LNCaP clone FGC (cell line): ENCODE results near the gene CPEB1.

Experiments used
- DNase-seq: peaks from one replicate; pipeline ENCODE4 v3.0.0-alpha.2; 2011; ENCODE audit warnings: low read depth
- H3K4me3 ChIP-seq: 2 replicates; pipeline ENCODE4 v1.5.1; 2011; ENCODE audit warnings: mild to moderate bottlenecking, low read depth, low read length, control low read depth
- TF ChIP-seq, protein P1 (sequence below): IDR thresholded peaks from 2 replicates; pipeline ENCODE4 v1.5.1; 2012; ENCODE audit warnings: mild to moderate bottlenecking; ENCODE audit not compliant: control insufficient read depth, insufficient read depth; ENCODE audit errors: extremely low read depth

The CPEB1 gene

DNA sequence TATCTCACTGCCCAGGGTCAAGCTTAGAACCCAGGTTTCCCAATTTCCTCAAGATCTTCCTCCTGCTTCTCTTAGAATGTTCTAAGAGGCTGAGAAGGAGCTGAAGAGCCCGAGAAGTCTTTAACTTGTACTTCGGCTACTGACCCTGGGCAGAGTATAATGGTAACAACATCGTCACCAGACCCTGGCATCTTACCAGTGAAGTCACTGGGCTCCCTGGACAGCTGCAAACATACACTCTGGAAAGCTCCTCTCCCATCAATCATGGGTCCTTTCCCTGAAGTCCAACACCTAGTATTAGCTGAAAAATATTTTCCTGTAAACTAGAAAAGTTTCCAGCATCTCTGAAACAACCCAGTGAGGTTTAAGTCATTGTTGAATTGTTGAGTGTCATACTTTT is 22.7 kb downstream of the CPEB1 start:
- peak; percentile 10 for DNase-seq
- TF ChIP-seq, protein P1, sequence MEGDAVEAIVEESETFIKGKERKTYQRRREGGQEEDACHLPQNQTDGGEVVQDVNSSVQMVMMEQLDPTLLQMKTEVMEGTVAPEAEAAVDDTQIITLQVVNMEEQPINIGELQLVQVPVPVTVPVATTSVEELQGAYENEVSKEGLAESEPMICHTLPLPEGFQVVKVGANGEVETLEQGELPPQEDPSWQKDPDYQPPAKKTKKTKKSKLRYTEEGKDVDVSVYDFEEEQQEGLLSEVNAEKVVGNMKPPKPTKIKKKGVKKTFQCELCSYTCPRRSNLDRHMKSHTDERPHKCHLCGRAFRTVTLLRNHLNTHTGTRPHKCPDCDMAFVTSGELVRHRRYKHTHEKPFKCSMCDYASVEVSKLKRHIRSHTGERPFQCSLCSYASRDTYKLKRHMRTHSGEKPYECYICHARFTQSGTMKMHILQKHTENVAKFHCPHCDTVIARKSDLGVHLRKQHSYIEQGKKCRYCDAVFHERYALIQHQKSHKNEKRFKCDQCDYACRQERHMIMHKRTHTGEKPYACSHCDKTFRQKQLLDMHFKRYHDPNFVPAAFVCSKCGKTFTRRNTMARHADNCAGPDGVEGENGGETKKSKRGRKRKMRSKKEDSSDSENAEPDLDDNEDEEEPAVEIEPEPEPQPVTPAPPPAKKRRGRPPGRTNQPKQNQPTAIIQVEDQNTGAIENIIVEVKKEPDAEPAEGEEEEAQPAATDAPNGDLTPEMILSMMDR: no peak
- no peak overlapping the region for H3K4me3 ChIP-seq

DNA sequence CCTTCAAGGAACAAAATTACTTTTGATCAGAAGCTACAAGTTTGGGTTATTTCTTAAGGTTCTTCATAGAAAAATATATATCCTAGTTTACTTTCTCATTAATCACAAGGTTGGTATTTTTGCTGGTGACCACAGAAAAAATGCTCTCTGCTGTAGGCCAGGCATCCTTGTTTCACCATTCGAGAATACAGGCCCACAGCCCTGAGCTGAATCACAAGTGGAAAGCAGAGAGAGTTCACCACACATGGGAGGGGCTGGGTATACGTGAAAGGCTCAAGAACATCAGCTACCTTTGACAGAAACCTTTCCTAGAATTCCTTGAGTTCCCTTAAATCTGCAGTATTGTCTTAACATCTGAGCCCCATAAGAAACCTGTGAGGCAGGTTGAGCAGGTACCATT is 23.2 kb downstream of the CPEB1 start:
- TF ChIP-seq, protein P1: no peak
- H3K4me3 ChIP-seq: no peak overlapping the region
- DNase-seq: peak; percentile 28

DNA sequence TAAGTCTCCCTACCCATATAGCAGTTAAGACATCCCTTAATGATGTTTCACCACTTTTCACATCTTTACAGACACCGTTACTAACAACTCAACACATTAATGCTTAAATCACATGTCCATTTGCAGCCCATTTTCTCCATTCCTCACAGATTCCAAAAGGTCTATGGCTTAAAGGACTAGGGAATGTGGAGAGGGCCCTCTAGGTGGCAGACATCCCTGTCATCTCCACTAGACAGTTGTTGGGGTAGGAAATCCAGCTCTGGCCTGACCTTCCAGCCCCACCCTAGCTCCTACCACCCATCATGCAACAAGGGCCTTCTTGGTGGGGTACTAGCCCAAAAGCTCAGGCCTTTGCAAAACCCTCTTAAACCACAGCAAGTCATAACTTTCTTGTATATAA is 25.2 kb downstream of the CPEB1 start:
- DNase-seq: no peak
- H3K4me3 ChIP-seq: no peak overlapping the region
- TF ChIP-seq, protein P1: no peak

DNA sequence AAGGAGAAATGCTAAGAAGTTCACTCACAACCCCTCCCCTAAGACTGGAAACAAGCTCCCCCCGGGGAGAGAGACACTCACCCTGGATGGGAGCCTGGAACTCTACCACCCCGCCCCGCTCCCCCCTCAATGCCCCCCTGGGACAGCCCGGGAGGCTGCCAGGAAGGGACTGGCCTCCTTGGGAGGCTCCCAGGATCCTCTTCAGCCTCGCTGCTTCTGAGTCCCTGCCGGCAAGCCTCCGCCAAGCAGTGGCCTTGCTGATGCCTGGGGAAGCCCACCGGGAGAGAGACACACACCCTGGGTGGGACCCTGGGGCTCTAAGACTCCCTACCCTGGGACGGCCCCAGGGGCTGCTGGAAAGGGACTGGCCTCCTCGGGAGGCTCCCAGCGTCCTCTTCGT is 33.4 kb downstream of the CPEB1 start:
- no peak overlapping the region for H3K4me3 ChIP-seq
- DNase-seq: no peak
- TF ChIP-seq, protein P1: no peak

DNA sequence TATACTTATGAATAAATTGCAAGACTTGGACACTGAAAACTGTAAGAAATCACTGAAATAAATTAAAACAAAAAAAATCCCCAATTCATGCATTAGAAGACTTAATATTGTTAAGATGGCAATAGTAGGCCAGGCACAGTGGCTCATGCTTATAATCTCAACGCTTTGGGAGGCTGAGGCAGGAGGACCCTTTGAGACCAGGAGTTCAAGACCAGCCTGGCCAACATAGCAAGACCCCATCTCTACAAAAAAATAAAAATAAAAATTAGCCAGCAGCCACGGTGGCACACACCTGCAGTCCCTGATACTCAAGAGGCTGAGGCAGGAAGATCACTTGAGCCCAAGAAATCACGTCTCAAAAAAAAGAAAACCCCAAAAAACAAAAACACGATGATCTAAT is 35.8 kb downstream of the CPEB1 start:
- DNase-seq: no peak
- H3K4me3 ChIP-seq: no peak overlapping the region
- TF ChIP-seq, protein P1: no peak

DNA sequence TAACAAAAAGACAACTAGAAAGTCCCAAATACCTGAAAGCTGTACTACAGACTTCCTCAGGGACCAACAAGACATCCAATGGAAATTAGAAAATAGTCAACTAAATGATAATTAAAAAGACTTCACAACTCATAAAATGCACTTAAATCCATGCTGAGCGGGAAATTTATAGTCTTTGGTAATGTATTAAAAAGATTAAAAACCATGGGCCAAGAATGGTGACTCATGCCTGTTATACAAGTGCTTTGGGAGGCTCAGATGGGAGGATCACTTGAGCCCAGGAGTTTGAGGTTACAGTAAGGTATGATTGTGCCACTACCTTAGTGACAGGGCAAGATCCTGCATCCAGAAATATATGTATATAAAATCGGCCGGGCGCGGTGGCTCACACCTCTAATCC is 45.0 kb downstream of the CPEB1 start:
- TF ChIP-seq, protein P1: no peak
- H3K4me3 ChIP-seq: no peak overlapping the region
- DNase-seq: no peak

DNA sequence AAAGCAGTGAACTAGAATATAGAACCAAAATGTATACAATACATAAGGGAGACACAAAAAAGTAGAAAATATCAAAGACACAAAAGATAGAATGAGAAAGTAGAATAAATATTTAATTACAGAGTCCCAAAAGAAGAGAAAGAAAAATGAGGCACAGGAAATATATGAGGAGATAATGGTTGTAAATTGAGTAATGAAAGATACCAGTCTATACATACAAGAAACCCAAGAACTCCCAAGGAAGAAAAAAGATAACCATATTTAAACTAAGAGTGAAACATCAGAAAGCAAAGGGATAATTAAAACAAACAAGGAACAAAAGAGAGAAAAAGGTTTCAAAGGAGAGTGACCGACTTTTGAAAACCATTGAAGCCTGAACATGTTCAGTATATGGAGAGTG is 47.3 kb downstream of the CPEB1 start:
- no peak for DNase-seq
- no peak overlapping the region for H3K4me3 ChIP-seq
- TF ChIP-seq, protein P1: no peak
